Mammary epithelial cell (primary cell): ENCODE data around the gene PPP1R14B.

Experiments
- CTCF ChIP-seq, 2 donors: IDR thresholded peaks in 1 of 2; conservative IDR thresholded peaks in 1 of 2; 2 replicates each; pipeline ENCODE4 v1.5.1; 2011 to 2012; ENCODE audit warnings: inconsistent platforms in 2 of 2, low read length in 2 of 2, mild to moderate bottlenecking in 2 of 2, control low read depth in 1 of 2, low read depth in 1 of 2; ENCODE audit not compliant: insufficient read depth in 1 of 2; ENCODE audit errors: extremely low read depth in 1 of 2
- EZH2 ChIP-seq: IDR thresholded peaks from 2 replicates; pipeline ENCODE4 v1.6.1; 2012; ENCODE audit warnings: low read length, inconsistent platforms, borderline replicate concordance

GRCh38 chr11:64203421-64204079 lies 43.2 kb downstream of the PPP1R14B start:
- no peak for TF ChIP-seq EZH2
- no peak for TF ChIP-seq CTCF (conservative IDR thresholded peaks at IDR 0.05 in 1 of 2, IDR thresholded peaks at IDR 0.05 in 1 of 2; ENCODE audit: extremely low read depth in 1 of 2, insufficient read depth in 1 of 2, low read depth in 1 of 2, low read length in 2 of 2)
